IPS-18a (cell line): Measurements from ENCODE around the gene CHKA.

Source experiments
- H3K27ac ChIP-seq: one replicate; pipeline ENCODE4 v1.5.1; 2013; ENCODE audit warnings: low read length
- H3K27me3 ChIP-seq: one replicate; pipeline ENCODE4 v1.6.1; 2013; ENCODE audit warnings: mild to moderate bottlenecking, low read length; ENCODE audit not compliant: control insufficient read depth, insufficient read depth
- H3K36me3 ChIP-seq: one replicate; pipeline ENCODE4 v1.6.1; 2013; ENCODE audit warnings: low read depth, low read length; ENCODE audit not compliant: control insufficient read depth
- H3K4me1 ChIP-seq: one replicate; pipeline ENCODE4 v1.6.1; 2013; ENCODE audit warnings: low read depth, low read length; ENCODE audit not compliant: control insufficient read depth
- H3K4me3 ChIP-seq: one replicate; pipeline ENCODE4 v1.5.1; 2013; ENCODE audit warnings: low read length
- H3K9ac ChIP-seq: one replicate; pipeline ENCODE4 v1.6.1; 2013; ENCODE audit warnings: mild to moderate bottlenecking, low read length, moderate library complexity
- H3K9me3 ChIP-seq: one replicate; pipeline ENCODE4 v1.6.1; 2013; ENCODE audit warnings: low read depth, low read length; ENCODE audit not compliant: control insufficient read depth

CHKA gene

DNA sequence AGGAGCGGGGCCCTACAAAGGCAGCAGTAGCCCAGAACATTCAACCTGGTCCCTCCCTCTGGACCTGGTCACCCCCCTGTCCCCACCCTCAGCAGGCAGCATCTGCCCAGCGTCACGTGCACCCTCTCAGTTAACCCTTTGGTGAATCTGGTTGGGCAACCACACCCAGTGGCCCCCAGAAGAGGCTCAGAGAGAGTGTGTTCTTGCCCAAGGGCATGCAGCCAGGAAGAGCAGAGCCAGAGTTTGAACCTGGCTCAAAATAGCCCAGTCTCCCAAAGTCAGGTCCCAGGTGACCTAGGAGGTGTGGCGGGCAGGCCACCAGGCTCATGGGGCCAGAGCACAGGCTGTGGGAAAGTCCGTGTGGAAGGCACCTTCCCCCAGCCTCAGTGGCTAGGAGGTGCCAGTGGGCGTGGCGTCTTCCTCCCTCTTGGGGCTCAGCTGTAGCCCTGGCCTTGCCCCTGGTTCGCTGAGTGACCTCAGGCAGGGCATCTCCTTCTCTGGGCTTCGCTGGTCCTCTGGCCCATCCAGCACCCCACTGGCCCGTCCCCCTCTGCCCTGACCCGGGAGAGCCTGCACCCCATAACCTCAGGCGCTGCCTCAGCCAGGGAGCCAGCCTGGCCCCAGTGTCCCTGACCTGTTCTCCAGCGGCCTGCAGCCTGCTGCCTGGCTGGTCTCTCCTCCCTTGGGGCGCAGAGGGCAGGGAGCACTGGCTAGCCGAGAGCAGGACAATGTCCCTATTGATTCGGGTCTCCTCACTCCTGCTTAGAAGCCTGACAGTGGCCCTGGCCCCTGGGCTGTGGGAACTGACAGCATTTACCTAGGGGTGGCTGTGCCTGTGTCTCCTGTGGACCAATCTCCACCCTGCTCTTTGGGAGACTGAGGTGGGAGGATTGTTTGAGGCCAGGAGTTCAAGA lies 104.0 kb downstream of the CHKA start:
- no peak overlapping the region for H3K9ac ChIP-seq
- no peak overlapping the region for H3K27ac ChIP-seq
- H3K36me3 ChIP-seq, result no peaks in the 10 kb centered on the region
- no peak overlapping the region for H3K4me3 ChIP-seq
- H3K27me3 ChIP-seq, result no peaks in the 10 kb centered on the region
- H3K4me1 ChIP-seq, result no peaks in the 10 kb centered on the region
- H3K9me3 ChIP-seq, result no peaks in the 10 kb centered on the region

DNA sequence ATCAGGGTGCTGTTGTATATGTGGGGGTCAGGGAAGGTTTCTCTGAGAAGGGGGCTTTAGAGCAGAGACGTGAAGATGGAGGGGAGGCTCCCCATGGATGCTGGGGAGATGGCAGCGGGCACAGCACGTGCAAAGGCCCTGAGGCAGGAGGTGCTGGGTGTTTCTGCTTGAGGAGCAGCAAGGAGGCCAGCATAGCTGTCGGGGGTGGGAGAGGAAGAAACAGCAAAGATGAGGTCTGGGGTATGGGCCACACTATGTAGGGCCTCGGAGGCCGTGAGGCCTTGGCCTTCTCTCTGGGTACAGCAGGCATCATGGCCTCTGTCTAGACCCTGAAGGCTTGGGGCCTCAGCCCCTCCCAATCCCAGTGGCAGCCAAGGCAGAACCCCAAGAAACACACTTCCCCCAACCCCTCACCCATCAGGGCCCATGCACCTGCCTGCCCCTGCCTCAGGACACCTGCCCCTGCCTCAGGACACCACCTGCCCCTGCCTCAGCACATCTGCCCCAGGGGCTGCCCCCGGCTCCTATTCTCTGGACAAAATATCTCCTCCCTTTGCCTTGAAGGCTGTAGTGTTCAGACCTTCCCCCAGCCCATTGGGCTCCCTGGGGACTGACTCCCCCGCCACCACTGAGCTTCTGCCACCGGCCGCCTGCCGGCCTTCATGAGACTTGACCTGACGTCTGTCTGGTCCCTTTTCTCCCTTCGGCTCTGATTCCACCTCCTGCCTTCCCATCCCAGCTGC lies 104.9 kb downstream of the CHKA start:
- no peaks in the 10 kb centered on the region for H3K4me1 ChIP-seq
- H3K9me3 ChIP-seq, result no peaks in the 10 kb centered on the region
- H3K27ac ChIP-seq, result no peak overlapping the region
- no peaks in the 10 kb centered on the region for H3K27me3 ChIP-seq
- H3K4me3 ChIP-seq, result no peak overlapping the region
- no peaks in the 10 kb centered on the region for H3K36me3 ChIP-seq
- no peak overlapping the region for H3K9ac ChIP-seq

DNA sequence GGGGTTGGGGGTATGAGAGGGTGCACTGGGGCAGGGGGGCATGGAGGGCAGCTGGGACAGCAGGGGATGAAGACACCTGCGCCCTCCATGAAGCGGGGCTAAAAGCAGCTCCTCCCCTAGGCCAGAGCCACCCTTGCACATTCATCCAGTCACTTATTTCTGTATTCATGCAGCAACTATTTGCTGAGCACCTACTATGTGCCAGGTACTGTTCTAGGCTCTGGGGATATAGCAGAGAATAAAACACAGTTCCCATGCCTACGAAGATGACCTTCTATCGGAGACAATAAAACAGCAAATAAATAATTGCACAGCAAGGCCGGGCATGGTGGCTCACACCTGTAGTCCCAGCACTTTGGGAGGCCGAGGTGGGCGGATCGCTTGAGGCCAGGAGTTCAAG lies 105.7 kb downstream of the CHKA start:
- Histone ChIP-seq H3K36me3 (no peaks in the 10 kb centered on the region), H3K4me1 (peaks cover 6% of the 10 kb centered on the region), H3K27ac (no peak overlapping the region), H3K9me3 (no peaks in the 10 kb centered on the region), H3K9ac (no peak overlapping the region), H3K27me3 (no peaks in the 10 kb centered on the region), H3K4me3 (no peak overlapping the region)

DNA sequence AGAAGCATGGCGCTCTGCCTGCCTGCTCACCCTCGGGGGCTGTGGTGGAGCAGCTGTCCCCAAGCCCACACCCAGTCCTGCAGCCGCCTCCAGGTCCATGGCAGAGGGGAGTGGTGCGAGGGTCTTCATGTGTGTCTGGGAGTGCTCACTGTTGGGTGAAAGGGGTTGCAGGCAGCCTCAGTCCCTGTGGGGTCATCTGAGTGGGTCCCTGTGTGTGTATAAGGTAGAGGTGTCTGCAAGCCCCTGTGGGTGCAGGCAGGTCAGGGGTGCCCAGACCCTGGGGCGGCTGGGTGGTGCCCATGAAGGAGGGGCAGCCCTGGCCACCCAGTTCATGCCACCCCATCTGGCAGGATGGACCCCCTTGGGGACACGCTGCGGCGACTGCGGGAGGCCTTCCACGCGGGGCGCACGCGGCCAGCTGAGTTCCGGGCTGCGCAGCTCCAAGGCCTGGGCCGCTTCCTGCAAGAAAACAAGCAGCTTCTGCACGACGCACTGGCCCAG lies 106.2 kb downstream of the CHKA start:
- Histone ChIP-seq H3K27ac (no peak overlapping the region), H3K4me1 (peaks cover 10% of the 10 kb centered on the region)

DNA sequence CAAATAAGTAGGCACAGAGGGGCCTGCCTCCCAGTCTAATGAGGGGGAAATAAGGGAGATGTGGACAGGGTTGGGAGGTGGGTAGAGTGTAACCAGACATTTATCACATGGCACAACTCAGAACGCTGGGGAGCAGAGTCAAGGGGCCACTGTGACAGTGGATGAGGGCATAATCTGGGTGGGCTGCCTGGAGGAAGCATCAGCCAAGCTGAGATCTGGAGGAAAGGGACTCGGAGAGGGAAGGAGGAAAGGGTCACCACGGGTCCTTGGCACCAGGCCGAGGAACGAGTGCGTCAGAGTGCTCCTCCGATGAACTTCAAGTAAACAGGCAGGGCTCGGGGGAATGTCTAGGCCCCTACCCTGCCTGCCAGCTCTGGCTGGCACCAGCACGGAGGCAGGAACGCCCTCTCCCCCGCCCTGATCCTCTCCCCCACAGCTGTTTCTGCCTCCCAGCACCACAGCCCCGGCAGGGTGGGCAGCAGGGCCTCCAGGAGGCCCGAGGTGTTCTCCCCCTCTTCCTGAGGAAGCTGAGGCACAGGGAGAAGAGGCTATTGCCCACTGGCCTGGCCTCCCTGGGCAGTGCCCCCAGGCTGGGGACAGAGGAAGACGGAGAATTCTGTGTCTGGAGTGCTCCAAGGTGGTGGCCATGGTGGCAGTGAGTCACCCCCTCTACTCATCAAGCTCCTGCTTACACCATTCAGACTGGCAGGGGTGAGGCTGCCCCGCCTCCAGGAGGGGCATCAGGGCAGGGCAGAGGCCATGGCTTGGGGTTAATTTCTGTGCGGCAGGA lies 106.8 kb downstream of the CHKA start:
- H3K9me3 ChIP-seq, result no peaks in the 10 kb centered on the region
- no peak overlapping the region for H3K4me3 ChIP-seq
- H3K4me1 ChIP-seq, result peaks cover 11% of the 10 kb centered on the region
- no peaks in the 10 kb centered on the region for H3K36me3 ChIP-seq
- H3K27ac ChIP-seq, result no peak overlapping the region
- H3K27me3 ChIP-seq, result no peaks in the 10 kb centered on the region
- no peak overlapping the region for H3K9ac ChIP-seq

More for the DNA sequence above, 106.2 kb downstream of the CHKA start:
- H3K9me3 ChIP-seq, result no peaks in the 10 kb centered on the region
- H3K36me3 ChIP-seq, result no peaks in the 10 kb centered on the region
- no peak overlapping the region for H3K9ac ChIP-seq
- no peaks in the 10 kb centered on the region for H3K27me3 ChIP-seq
- H3K4me3 ChIP-seq, result no peak overlapping the region

DNA sequence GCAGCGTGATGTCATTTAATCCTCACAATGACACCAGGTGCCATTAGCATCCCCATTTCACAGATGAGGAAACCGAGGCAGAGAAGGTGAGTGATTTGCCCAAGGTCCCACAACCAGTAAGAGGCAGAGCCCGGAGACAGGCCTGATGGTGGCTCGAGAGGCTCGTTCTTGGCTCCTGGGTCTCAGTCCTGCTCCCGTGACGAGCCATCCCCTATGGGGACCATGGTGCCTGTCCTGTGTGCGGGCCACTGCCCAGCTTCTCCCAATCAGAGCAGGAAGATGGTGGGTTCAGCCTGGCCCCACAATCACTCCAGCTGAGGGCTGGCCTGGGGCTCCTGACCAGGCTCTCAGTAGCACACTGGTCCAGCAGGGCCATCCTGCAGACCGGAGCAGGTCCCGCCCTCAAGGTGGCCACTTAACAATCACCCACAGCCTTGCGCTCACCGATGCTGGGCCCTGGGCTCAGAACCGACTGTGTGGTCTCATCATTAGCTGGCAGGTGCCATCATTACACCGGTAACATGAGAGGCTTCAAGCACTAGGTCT lies 107.5 kb downstream of the CHKA start:
- Histone ChIP-seq H3K9ac (no peak overlapping the region), H3K4me3 (no peak overlapping the region), H3K4me1 (peaks cover 11% of the 10 kb centered on the region)

DNA sequence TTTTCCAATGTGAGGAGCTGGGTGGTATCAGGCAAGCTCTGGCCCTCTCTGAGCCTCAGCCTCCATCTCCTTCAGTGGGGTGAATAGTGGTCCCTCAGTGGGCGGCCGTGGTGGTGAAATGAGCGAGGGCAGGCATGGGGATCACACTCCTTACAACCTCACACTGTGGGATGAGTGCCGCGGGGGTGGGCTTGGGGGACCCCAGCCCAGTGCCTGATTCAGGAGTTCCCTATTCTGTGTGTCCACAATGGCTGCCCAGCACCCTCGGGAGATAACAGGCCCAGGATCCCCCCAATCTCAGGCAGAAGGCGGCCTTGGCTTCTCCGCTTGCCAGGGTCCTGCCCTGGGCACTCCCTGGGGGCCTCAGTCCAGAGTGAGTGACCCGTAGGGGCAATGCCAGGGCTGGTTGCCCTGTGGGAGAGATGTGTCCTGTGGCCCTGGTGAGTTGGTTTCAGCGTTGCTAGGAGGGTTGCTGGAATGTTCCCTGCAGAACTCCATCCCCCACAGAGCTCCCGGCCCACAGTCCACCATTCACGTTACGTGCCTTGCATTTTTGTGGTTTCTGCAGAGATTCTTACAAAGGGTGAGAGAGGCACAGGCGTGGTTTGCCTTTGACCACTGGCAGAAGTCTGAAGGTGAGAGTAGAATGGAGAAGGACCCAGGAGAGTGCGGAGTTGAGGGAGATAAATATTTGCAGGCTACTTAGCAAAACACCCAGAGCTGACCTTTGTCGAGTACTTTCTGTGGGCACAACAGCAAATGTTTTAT lies 108.2 kb downstream of the CHKA start:
- Histone ChIP-seq H3K27ac (no peak overlapping the region), H3K9ac (no peak overlapping the region), H3K4me3 (no peak overlapping the region), H3K27me3 (no peaks in the 10 kb centered on the region), H3K9me3 (no peaks in the 10 kb centered on the region), H3K36me3 (no peaks in the 10 kb centered on the region), H3K4me1 (peaks cover 11% of the 10 kb centered on the region)

More for the DNA sequence above, 107.5 kb downstream of the CHKA start:
- Histone ChIP-seq H3K9me3 (no peaks in the 10 kb centered on the region), H3K27me3 (no peaks in the 10 kb centered on the region), H3K36me3 (no peaks in the 10 kb centered on the region), H3K27ac (no peak overlapping the region)

DNA sequence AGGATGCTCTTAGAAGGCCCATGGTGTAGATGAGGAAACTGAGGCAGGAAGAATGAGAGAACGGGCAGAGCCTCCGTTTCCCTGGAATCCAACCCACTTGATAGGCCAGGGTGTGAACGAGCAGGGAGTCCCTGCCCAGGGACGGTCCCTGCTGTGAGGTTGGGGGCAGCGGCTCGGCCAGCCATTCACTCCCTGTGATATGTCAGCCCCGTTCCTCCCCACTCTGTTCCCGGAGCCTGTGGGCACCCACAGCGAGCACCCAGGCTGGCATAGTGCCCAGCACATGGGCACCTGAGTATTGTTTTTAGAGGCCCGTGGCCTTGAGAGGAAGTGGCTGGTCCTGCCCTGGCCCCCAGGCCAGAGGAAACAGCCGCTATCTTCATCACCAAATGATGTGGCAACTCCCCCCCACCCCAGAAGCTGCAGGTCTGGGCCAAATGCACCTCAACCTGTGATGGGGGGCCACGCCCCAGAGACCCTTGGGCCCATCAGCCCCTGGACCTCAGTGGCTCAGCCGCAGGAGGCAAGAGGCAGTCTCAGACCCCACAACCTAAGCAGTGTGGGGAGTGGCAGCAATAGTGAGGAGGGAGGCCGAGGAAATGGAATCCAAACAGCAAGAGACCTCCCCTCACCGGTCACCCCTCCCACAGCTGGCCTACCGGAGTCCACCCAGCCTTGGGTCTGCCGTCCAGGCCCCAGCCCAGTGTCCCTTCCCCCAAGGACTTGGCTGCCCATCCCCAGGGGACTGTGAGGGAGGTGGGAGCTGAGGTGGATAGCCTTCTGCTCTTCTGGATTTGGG lies 108.9 kb downstream of the CHKA start:
- Histone ChIP-seq H3K9ac (no peak overlapping the region), H3K4me1 (peaks cover 11% of the 10 kb centered on the region)

DNA sequence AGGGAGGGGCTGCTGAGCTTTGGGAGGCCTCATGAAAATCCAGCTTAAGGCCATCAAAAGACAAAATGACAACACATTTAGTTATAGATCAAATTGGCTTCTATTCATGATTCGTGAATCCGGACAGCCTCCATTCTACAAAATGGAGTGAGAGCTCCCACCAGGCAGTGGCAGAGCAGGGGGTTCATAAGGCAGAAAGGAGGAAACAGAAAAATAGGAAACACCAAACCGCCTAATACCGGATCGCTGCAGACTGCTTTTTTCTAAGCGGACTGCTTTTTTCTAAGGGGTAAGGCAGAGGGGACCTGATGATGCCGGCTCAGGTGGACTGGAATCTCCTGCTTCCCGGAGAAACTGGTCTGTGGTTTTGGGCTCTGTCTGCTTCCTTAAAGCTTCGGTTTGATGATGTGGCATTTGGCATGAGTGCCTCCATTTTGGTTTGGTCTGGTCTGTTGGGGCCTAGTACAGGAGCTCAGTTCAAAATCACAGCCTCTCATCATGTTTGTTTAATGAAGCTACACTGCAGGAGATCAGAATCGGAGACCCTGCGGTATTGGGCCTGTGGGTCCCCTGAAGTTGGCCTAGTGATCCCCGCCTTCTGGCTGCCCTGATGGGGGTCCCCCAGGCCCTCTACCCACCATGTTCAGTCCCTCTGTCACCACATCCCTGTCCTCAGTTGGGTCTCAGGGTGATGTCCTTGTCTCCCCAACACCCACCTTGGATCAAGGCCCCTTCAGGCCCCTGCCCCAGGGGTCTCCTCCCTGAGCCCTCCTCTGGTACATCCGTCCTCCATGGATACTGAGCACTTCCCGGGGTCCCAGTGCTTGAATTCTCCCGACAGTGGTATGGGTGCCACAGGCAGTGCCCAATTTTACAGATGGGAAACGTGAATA lies 109.9 kb downstream of the CHKA start:
- no peak overlapping the region for H3K4me3 ChIP-seq
- no peaks in the 10 kb centered on the region for H3K27me3 ChIP-seq
- no peak overlapping the region for H3K9ac ChIP-seq
- H3K27ac ChIP-seq, result no peak overlapping the region
- no peaks in the 10 kb centered on the region for H3K9me3 ChIP-seq
- H3K36me3 ChIP-seq, result no peaks in the 10 kb centered on the region
- peaks cover 11% of the 10 kb centered on the region for H3K4me1 ChIP-seq

More for the DNA sequence above, 108.9 kb downstream of the CHKA start:
- H3K4me3 ChIP-seq, result no peak overlapping the region
- no peaks in the 10 kb centered on the region for H3K9me3 ChIP-seq
- no peak overlapping the region for H3K27ac ChIP-seq
- H3K36me3 ChIP-seq, result no peaks in the 10 kb centered on the region
- no peaks in the 10 kb centered on the region for H3K27me3 ChIP-seq
